ENCODE results near the gene TMCC3. TPM values are rescaled to one million over a fixed set of nuclear protein-coding genes. Genes with fewer than 3 reads are reported as not detected.

TMCC3 gene
- total RNA-seq, 1 donor = 0.72 TPM

DNA sequence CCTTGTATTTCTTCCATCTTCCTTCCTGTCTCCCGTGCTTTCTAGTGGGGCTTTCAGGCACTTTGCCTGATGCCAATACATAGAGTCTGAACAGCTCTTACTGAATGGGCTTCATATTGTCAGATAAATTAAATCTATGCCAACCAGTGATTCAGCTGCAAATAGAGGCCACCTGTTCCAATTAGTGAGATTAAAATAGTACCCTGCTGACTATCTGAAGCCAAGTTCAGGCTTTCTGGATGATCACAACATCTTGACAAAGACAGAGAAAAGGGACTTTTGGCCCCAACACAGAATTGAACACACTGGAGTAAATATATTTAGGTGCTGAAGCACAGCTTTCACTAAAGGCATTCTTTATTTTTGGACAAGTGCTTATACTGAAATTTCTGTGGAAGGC lies 11.8 kb downstream of the TMCC3 start:
- TF ChIP-seq, protein P1, sequence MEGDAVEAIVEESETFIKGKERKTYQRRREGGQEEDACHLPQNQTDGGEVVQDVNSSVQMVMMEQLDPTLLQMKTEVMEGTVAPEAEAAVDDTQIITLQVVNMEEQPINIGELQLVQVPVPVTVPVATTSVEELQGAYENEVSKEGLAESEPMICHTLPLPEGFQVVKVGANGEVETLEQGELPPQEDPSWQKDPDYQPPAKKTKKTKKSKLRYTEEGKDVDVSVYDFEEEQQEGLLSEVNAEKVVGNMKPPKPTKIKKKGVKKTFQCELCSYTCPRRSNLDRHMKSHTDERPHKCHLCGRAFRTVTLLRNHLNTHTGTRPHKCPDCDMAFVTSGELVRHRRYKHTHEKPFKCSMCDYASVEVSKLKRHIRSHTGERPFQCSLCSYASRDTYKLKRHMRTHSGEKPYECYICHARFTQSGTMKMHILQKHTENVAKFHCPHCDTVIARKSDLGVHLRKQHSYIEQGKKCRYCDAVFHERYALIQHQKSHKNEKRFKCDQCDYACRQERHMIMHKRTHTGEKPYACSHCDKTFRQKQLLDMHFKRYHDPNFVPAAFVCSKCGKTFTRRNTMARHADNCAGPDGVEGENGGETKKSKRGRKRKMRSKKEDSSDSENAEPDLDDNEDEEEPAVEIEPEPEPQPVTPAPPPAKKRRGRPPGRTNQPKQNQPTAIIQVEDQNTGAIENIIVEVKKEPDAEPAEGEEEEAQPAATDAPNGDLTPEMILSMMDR (IDR thresholded peaks at IDR 0.05; ENCODE audit: insufficient read depth, low read length) = no peak
- no peak for DNase-seq (ENCODE audit: low read depth)
- no peak overlapping the region for H3K4me3 ChIP-seq (ENCODE audit: low read depth, low read length)

GRCh38 chr12:94637390-94638113 lies 12.8 kb downstream of the TMCC3 start:
- DNase-seq (ENCODE audit: low read depth) = no peak
- H3K4me3 ChIP-seq (ENCODE audit: low read depth, low read length) = no peak overlapping the region
- TF ChIP-seq, protein P1 (IDR thresholded peaks at IDR 0.05; ENCODE audit: insufficient read depth, low read length) = no peak

DNA sequence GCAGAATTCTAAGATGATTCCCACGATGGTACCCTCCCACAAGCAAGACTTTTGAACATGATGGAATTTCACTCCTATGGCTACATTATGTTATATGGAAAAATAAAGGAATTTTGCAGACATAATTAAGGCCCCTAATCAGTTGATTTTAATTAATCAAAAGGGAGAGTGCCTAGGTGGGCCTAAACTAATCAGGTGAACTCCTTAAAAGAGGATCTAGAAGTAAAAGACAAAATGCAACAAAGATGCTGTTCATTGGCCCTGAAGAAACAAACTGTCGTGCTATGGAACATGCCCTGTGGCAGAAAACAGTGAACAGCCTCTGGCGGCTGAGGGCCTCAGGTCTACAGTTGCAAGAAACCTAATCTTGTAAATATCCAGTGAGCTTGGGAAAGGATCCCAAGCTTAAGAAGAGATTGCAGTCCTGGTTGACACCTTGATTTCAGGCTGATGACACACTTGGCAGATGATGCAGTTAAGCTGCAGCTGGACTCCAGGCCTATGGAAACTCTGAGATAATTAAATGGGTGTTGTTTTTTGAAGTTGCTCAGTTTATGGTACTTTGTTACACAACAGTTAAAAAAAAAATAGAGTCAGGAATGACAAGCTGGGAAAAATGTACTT lies 13.8 kb downstream of the TMCC3 start:
- DNase-seq (ENCODE audit: low read depth) = no peak
- no peak overlapping the region for H3K4me3 ChIP-seq (ENCODE audit: low read depth, low read length)
- TF ChIP-seq, protein P1 (IDR thresholded peaks at IDR 0.05; ENCODE audit: insufficient read depth, low read length) = no peak

GRCh38 chr12:94634717-94635116 lies 15.6 kb downstream of the TMCC3 start:
- H3K4me3 ChIP-seq (ENCODE audit: low read depth, low read length) = no peak overlapping the region
- TF ChIP-seq, protein P1 (IDR thresholded peaks at IDR 0.05; ENCODE audit: insufficient read depth, low read length) = no peak
- DNase-seq (ENCODE audit: low read depth) = no peak

GRCh38 chr12:94633401-94633800 lies 17.0 kb downstream of the TMCC3 start:
- DNase-seq (ENCODE audit: low read depth) = no peak
- H3K4me3 ChIP-seq (ENCODE audit: low read depth, low read length) = no peak overlapping the region
- TF ChIP-seq, protein P1 (IDR thresholded peaks at IDR 0.05; ENCODE audit: insufficient read depth, low read length) = no peak

GRCh38 chr12:94631058-94631457 lies 19.3 kb downstream of the TMCC3 start:
- no peak overlapping the region for H3K4me3 ChIP-seq (ENCODE audit: low read depth, low read length)
- TF ChIP-seq, protein P1 (IDR thresholded peaks at IDR 0.05; ENCODE audit: insufficient read depth, low read length) = no peak
- DNase-seq (ENCODE audit: low read depth) = no peak

All from fibroblast of the aortic adventitia (primary cell).